Measurements from ENCODE around the gene KDELR3.

KDELR3 gene

DNA sequence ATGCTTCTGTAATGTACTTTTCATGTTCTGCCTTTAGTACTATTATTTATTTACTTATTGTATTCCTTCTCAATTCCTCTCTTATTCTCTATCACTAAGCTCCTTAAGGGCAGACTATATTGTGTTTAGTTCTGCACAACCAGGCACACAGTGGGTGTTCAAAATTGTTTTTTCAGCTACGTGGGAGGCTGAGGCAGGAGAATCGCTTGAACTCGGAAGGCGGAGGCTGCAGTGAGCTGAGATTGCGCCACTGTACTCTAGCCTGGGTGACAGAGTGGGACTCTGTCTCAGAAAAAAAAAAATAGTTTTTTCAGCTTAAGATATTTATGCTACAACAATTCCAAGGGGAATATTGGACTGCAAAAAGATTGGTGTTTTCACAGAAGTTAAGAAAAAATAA is 55.6 kb downstream of the KDELR3 start:
- Histone ChIP-seq H3K9me3 (ENCODE audit: severe bottlenecking) (no peaks in the 10 kb centered on the region), H3K27ac (no peak overlapping the region), H3K4me3 (ENCODE audit: low read depth, low read length) (no peak overlapping the region), H3K27me3 (ENCODE audit: insufficient read depth, low read depth, severe bottlenecking) (no peaks in the 10 kb centered on the region), H3K36me3 (no peaks in the 10 kb centered on the region)
- no peak for DNase-seq
- TF ChIP-seq, protein P1, sequence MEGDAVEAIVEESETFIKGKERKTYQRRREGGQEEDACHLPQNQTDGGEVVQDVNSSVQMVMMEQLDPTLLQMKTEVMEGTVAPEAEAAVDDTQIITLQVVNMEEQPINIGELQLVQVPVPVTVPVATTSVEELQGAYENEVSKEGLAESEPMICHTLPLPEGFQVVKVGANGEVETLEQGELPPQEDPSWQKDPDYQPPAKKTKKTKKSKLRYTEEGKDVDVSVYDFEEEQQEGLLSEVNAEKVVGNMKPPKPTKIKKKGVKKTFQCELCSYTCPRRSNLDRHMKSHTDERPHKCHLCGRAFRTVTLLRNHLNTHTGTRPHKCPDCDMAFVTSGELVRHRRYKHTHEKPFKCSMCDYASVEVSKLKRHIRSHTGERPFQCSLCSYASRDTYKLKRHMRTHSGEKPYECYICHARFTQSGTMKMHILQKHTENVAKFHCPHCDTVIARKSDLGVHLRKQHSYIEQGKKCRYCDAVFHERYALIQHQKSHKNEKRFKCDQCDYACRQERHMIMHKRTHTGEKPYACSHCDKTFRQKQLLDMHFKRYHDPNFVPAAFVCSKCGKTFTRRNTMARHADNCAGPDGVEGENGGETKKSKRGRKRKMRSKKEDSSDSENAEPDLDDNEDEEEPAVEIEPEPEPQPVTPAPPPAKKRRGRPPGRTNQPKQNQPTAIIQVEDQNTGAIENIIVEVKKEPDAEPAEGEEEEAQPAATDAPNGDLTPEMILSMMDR (IDR thresholded peaks at IDR 0.05; ENCODE audit: low read depth, low read length), result no peak

DNA sequence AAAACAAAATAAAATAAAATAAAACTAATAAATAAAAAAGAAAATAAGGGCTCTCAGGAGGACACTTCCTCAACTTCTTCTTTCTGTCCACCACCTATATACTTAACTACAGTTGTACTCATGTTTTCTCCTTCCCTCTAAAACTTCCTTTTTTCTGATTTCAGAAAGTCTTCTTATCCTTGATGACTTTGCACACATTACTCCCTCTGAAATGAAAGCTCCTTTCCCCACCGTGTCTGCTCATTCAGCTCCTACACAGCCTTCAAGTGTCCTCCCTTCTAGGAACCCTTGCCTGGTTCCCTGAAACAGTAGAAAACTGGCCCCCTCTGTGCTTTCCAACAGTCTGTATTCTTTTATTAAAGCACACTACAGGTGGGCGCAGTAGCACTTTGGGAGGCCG is 56.5 kb downstream of the KDELR3 start:
- H3K27ac ChIP-seq, result no peak overlapping the region
- TF ChIP-seq, protein P1 (IDR thresholded peaks at IDR 0.05; ENCODE audit: low read depth, low read length), result no peak
- no peak overlapping the region for H3K4me3 ChIP-seq (ENCODE audit: low read depth, low read length)
- DNase-seq, result no peak
- no peaks in the 10 kb centered on the region for H3K27me3 ChIP-seq (ENCODE audit: insufficient read depth, low read depth, severe bottlenecking)
- H3K9me3 ChIP-seq (ENCODE audit: severe bottlenecking), result no peaks in the 10 kb centered on the region
- H3K36me3 ChIP-seq, result no peaks in the 10 kb centered on the region

- TF ChIP-seq, protein P1 (IDR thresholded peaks at IDR 0.05; ENCODE audit: low read depth, low read length), result no peak
- Histone ChIP-seq H3K27me3 (ENCODE audit: insufficient read depth, low read depth, severe bottlenecking) (no peaks in the 10 kb centered on the region), H3K27ac (no peak overlapping the region), H3K36me3 (no peaks in the 10 kb centered on the region), H3K9me3 (ENCODE audit: severe bottlenecking) (no peaks in the 10 kb centered on the region), H3K4me3 (ENCODE audit: low read depth, low read length) (no peak overlapping the region)
- DNase-seq, result no peak
Measured at GRCh38 chr22:38531251-38531938, 63.5 kb downstream of the KDELR3 start.
